Stimulated activated CD4-positive, alpha-beta T cell treated with anti-CD3 and anti-CD28 coated beads, Interleukin-12 subunit alpha, Interleukin-12 subunit beta, amount 100 ng/mL, for 48 hours (primary cell): ENCODE data around the gene SOX8.

ENCODE experiments used
- DNase-seq, 3 donors: peaks; one replicate each; pipeline ENCODE4 v3.0.0-alpha.2; 2020; ENCODE audit warnings: low read depth in 2 of 3, low spot score in 1 of 3

Gene SOX8

DNA sequence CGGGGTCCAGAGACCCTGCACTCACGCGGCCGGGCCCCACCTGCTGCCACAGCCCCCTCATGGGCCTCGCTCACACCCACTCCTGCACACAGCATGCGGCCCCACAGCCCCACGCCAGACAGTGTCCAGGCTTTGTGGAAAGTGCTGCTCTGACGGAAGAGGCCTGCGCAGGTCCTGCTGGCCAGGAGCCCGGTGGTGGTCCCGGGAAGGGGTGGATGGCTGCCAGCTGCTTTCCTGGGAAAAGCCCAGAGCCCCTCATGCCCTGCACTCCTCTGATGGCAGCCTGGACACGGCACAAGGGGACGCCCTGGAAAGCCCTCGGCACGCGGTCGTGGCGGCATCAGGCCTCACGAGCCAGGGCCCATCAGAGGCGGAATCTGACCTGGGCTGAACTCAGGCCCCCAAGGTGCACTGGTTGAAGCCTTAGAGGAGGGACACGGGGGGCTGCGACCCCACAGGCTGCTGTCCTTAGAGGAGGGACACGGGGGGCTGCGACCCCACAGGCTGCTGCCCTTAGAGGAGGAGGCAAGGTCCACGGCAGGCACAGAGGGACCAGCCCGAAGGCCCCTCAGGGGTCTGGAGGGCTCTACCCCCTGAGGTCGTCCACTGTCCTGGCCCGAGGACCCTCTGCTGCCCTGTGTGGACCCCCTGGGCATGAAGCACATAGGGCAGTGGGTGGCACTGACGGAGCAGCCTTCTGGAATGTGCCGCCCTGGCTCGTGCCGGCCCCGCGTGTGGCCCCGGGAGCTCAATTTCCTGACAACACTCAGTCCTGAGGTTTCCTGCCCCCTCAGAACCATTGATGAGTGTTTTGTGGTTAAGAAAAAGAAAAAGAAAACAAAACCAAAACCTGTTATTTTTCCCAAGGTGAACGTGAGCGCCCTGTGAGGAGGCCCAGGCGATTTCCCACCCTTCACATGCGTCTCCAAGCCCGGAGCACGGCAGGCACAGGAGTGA is 22.1 kb downstream of the SOX8 start:
- DNase-seq: peak; percentile 35 to 46 (median 42)

DNA sequence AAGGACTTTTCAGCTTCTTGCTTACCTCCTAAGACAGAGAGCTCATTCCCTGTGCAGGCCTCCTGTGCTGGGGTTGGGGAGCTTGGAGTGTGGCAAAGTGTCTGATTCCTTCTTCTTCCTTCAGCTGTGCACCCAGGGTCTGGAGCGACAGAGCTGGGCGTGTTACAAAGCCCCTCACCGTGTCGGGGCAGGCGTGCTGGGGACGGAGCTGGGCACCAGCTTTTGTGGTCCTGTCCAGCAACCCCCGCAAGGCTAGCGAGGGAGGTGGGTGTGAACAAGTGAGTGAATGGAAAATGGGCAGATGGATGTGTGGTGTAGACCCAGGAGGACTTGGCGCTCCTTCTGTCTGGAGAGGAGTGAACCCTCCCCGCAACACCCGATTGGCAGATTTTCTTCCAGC is 23.7 kb downstream of the SOX8 start:
- no peak for DNase-seq

DNA sequence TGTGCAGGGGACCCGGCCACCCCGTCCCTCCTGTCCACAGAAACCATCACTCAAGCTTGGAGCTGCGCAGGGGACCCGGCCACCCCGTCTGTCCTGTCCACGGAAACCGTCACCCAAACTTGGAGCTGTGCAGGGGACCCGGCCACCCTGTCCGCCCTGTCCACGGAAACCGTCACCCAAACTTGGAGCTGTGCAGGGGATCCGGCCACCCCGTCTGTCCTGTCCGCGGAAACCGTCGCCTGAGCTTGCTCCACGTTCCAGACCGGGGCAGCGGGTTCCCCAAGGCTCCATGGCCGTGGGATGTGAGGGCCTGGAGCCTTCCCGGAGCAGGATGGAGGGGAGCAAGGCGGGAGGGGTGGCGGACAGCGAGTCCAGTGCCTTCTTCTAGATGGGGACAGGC is 25.2 kb downstream of the SOX8 start:
- DNase-seq: no peak

DNA sequence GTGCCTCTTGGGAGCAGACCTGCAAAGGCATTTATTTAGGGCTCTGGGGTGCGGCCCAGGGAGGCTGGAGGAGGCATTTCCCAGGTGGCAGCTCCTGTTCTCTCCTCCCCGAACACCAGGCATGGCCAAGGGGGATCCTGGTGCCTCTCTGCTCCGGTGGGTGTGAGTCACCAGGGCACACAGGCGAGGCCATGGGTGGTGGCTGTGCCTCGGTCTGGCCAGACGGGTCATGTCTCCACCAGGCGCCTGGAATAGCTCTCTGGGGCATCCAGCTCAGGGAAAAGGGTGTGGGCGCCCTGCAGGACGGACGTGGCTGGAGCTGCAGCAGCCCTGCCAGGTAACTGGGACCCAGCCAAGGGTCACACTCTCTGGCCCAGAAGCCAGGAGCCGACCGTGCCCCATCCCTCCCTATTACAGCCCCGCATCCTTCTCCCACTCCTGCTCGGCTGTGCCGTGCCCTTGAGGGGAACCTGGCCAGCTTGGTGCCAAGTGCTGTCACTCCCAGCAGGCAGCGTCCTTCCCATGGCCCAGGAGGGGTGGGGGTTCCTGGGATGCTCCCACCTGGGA is 25.8 kb downstream of the SOX8 start:
- DNase-seq: no peak

DNA sequence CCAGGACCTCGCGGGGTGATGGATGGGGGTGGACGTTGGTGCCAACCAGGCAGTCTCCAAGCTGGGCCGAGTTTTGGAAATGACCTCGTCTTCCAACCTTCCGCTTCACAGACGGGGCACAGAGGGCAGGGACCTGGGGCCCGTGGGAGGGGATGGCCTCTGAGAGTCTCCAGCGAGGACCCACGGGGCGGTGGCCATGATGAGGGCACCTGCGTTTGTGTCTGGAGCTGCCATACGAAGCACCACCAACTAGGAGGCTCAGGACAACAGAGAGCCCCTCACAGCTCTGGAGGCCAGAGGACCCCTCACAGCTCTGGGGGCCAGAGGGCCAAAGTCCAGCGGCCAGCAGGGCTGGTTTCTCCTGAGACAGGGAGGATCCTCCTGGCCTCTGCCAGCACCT is 26.5 kb downstream of the SOX8 start:
- no peak for DNase-seq

GRCh38 chr16:1009358-1010150 is 28.0 kb downstream of the SOX8 start:
- DNase-seq: no peak

DNA sequence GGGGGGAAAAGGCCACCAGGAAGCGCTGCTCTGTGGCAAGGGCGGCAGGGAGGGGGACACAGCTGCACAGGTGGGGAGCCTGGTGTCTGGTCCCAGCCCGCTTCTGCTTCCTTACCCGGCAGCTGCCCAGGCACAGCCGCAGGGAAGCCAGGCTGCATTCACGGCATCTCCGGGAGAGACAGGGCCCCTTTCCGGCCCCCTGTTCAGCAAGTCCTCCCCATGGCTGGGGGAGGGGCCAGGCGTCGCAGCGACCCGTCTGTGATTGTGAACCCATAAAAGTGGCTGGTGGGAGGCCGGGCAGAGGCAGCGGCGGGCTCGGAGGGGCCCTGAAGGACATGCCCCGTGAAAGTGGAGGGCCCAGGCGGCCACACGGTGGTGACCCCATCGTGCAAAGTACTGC is 28.7 kb downstream of the SOX8 start:
- DNase-seq: no peak

DNA sequence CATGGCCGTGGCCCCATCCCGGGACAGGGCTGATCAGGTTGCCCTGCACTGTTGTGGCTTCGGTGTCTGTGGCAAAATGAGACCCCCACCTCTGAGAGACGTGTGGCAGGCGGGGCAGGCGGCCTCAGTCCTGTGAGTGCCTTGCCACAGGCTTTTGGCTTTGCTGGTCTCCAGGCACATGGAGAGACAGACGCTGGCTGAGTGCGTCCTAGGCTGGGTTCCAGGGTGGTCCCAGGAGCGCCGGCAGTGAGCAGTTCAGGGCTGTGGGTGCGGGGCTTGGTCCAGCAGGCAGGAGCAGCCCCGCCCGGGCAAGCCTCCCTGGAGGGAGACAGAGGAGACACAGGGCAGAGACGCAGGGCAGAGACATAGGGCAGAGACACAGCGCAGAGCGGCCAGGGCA is 29.2 kb downstream of the SOX8 start:
- DNase-seq: no peak

DNA sequence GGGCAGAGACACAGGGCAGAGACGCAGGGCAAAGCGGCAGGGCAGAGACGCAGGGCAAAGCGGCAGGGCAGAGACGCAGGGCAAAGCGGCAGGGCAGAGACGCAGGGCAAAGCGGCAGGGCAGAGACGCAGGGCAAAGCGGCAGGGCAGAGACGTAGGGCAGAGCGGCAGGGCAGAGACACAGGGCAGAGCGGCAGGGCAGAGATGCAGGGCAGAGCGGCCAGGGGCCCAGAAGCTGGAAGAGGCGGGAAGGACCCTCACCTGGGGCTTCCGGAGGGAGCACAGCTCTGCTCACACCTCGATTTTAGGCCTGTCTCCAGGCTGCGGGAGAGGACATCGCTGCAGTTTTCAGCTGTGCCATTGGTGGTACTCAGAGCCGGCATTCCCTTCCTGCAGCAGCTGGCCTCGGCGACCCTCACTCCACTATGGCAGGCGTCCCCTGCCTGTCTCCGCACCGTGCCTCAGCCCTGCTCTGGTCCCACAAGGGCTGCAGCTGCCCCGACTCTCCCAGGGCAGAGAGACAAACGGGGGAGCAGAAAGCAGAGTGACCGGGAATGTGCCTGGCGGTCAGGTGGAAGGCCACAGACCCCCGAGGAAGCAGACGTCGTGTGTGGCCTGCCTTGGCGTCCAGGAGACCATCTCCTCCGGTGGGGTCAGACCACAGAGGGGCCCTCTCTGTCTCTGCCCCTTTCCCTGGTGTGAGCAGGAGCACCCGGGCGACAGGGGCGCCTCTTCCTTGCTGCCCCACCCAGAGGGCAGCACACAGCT is 29.9 kb downstream of the SOX8 start:
- DNase-seq: no peak

DNA sequence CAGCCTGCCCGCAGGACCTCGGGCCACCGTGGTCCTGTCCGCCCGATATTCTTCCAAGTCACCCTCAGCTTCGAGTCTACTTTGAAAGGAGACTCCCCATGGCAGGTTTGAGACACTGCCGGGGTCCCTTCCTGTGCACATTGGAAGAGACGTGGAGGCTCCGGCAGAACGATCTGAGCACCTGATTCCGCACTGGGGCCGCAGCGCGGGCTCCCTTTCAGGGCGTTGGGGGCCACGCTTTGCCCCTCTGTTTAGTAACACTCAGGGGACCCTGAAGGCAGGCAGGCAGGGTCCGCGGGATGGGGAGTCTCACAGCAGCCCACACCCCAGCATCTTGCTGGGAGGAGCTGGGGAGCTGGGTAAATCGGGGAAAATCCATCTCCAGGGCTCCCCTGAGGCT is 30.6 kb downstream of the SOX8 start:
- DNase-seq: no peak

GRCh38 chr16:1012722-1013592 is 31.4 kb downstream of the SOX8 start:
- no peak for DNase-seq

DNA sequence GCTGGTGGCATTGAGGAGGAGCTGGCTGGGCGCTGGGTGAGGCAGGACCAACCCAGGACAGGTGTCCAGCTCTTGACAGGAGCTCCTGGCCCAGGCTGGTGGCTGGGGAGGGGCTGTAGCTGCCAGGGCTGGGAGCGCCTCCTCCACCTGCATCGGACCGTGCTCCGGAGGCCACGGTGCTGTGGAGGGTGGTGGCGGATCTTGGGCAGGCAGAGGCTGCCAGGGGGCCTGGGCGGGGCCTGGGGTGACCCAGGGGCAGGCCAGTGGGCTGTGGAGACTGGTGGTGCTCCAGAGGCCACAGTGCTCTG is 32.0 kb downstream of the SOX8 start:
- no peak for DNase-seq

DNA sequence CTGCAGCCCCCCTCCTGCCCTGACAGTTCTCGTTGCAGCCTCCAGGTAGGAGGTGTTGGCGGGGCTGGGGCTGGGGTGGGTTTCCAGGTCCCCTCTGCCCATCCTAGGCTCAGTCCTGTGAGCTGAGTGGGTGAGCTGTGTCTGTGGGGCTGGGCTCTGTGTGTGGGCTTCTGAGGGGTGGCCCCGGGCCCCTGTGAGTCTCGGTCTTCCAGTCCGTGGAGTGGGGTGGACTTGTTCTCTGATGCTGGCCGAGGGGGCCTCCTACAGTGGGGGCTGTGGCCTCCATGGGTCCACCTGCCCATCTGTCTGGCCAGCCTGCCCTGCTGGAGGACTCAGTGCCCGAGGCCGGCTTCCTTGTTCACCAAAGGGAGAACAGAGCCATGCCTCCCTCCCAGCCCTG is 32.7 kb downstream of the SOX8 start:
- DNase-seq: no peak

DNA sequence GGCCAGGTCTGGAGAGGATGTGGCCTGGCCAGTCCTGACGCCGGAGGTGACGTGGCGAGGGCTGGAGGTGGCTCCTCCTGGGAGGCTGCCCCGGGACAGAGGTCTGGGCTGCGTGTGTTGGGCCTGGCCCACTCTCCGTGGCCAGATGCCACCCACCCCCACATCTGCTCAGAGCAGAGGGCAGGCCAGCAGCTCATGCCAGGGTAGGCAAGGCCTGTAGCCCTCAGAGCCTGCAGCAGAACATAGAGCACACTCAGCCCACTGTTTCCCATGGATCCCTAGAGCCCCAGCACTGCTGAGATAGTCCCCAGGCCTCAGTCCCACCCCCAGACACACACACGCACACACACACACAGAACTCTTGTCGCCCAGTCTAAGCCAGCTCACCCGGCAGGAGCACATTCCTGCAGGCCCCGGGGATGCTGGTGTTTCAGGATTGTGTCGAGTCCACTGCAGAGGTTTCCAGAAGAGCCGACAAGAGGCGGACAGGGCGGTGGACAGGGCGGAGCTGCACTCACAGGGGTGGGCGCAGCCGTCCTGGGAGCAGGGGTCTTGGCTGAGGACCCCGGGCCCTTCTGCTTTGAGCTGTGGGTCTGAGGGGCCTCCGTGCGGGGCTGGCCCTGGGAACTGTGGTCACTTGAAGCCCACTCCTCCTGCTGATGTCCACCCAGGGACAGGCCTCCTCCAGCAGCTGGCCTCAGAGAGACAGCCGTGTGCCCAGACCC is 33.4 kb downstream of the SOX8 start:
- no peak for DNase-seq

- DNase-seq: no peak
Measured at GRCh38 chr16:1018447-1019198, 37.1 kb downstream of the SOX8 start.

- DNase-seq: no peak
Measured at GRCh38 chr16:1019231-1020090, 37.9 kb downstream of the SOX8 start.

- DNase-seq: no peak
Measured at GRCh38 chr16:1020091-1020399, 38.5 kb downstream of the SOX8 start.

DNA sequence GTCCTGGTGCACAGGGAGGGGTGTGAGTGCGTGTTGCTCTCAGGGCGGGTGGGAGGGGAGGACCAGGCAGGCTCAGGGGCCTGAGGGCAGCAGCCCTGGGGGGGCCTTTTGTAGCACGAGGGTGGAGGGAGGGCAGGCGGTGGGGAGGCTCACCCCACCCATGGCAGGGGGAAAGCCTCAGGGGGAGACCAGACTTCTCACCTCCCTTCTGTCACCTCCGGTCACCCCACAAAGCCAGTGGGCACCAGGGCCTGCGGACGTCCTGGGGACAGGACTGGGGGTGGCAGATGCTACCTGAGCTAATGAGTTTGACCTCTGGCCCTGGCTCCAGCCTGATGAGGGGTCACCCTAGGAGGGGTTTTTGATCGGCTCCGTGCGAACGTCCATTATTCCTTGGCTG is 39.0 kb downstream of the SOX8 start:
- DNase-seq: no peak
